HG03442 (cell line): ENCODE data around the gene NALCN.

Experiments
- ATAC-seq: cut with Tn5 transposase; IDR thresholded peaks from one replicate; pipeline ENCODE4 v1.9.1; 2021; ENCODE audit warnings: mild to moderate bottlenecking, moderate library complexity; ENCODE audit not compliant: unreplicated experiment

NALCN gene

DNA sequence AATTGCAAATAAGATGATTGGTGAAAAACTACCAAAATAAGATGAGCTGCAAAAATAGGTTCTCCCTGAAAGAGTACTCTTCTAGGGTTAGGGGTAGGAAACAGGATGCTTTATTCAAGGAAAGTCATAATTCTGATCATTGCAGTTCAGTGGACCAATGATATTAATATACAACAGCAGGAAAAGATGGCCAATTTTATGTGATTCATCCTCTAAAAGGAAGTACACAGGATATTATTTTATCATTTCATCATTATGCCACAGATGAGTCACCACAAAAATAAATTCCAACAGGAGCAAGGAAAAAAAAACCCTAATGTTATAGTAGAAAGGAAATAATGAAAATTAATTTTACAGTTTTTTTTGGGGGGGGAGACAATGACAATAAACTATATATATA lies 205.0 kb downstream of the NALCN start:
- ATAC-seq, result no peak

DNA sequence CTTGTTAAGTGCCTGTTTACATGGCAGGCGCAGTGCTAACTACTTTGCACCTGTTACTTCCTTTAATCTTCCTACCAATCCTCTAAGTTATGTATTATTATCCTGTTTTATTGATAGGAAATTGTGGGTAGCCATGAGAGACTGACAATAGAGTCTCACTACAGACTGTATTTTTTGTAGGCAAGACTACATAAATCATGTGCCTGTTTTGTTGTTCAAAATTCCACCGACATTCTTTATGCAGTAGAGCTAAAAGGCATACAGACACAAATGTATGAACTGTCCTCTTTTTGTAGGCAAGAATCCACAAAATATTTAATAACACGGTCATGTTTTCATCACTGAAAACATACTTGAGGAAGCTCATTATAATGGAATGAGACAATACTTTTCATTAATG lies 205.5 kb downstream of the NALCN start:
- no peak for ATAC-seq

DNA sequence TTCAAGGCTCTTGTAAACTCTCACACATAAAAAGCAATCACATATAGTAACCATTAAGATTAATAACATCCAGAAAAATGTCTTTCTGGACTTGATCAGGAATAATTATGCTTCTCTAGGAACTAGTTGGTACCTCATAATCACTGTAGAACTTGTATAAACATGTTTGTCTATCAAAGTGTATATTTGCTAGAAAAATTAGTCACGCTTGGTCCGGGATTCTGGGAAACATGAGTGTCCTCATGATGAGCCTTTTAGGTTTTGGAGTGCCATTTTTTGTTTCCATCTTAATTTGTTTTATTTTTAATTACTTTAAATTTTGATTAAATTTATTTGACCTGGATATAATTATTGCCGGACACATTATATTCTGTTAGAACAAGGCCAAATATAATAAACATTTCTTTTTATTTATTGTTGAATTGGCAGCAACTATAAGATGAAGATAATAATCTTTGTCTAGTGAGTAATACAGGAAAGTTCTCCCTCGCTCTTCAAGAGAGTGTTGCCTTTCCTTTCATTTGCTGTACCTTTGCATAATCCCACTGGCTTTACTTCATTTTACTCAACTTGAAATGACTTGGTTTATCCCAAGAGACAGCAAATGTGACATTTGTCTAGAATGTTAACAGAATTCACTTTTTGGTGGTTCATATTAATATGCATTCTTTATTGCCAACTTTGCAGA lies 207.0 kb downstream of the NALCN start:
- ATAC-seq, result no peak

DNA sequence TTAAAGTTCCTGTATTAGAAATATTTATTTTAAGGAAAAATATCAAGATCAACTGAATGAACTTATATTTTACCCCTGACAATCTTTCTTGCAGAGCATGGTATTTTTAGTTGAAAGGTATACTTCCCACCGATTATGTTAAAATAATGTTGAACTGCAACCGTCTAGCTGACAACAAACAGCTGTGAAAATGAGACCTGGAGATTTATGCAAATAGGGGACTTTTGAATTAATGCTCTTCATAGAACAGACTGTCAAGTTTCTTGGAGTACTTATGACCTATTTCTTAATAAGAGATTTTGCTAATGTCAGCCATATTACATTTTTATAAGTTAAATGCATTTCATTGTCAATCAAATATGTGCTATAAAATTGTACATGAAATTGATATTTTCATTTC lies 210.9 kb downstream of the NALCN start:
- no peak for ATAC-seq

DNA sequence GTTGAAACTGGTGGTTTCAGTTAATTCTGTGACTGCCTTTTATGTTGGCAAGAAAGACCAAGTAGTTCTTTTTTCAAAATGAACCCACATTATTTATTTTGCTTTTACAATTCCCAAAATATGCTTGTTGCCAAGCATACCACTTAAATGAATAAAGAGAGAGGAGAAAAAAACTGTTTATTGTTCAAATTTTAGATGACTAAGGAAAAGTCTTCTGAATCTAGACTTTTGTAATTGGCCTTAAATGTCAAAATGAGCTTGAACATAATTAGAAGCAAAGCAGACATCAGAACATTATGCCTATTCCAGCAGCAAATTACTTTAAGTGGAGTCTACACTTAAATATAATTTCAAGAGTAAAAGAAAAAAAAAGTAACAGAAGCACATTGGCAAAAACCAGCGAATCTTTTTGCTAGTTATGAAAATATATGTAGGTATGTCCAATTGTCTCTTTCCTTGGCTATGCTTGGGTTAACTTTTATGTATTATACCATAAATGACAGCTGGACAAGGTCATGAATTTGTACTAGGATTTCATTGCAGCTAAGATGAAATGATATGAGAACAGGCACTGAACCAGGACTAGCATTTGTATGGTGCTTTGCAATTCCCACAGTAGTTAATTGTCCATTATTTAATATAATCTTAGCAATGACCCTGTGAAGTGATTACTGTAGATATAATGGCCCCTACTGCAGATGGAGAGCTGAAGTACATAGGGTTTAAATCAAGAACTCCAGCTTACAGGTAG lies 211.9 kb downstream of the NALCN start:
- no peak for ATAC-seq

DNA sequence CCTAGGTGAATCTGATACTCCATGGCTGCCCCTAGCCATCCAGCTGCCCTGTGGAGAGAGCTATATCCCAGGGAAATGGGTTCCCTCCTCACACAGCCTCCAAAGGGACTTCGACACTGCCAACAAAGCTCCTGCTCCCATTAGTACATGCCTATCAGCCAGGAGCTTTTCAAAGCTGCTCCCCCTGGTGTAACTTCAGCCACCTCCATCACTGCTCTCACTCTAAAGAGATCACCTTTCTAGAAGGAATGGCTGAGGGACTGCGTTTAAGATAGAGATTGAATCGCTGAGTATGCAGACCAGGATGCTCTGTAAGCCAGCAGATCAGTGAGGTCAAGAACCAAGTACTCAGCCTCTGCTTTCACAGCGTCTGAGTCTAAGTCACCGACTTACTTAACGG lies 213.7 kb downstream of the NALCN start:
- no peak for ATAC-seq

DNA sequence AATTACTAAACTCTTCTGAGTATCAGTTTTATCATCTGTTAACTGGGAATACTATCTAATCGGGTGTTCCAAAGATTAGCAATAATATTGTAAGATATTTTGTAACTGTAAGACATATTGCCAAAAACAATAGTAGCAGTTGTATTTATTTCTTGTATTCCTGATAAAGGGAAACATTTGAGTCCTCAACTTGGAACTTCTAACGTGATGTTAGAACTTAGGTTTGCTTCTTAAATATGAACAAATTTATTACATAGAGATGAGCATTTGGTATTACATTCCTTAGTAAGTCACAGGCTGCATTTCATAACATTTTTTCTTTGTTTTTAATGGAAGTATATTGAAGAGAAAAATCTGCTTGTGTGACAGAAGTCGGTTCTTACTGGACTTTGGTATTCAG lies 225.3 kb downstream of the NALCN start:
- ATAC-seq, result no peak

DNA sequence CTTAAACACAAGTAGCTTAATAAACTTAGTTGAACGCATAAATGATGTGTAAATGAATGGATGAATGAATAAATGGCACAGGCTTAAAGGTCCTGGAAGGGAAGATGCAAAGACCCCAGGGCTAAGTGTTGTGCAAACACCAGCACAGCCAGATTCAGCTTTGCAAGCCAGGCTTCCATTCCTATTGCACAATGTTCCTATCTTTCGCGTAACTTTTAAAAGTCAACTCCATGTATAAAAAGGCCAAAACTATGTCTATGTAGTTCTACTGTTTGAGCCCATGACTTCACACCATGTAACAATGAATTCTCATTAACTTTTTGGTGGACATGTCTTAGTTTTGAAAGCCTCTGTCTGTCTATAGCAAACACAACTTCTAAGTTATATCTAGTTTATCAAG lies 226.0 kb downstream of the NALCN start:
- no peak for ATAC-seq

DNA sequence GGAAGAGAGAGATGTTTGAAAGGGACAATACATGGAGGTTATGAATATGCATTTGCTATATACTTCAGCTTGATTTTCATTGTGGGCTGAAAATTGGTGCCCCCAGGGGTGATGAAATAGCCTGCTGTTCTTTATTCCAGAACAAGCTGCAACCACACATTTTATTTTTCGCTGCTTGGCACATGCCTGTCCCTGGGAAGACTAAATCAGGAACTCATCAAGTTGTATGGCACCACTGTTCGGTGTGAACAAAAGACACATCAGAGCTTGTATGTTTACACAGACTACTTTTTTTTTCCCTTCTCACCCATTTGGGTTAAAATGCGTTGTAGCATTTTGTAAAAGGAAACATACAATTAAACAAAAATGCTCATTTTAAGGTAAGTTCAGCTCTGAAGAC lies 230.7 kb downstream of the NALCN start:
- ATAC-seq, result no peak

DNA sequence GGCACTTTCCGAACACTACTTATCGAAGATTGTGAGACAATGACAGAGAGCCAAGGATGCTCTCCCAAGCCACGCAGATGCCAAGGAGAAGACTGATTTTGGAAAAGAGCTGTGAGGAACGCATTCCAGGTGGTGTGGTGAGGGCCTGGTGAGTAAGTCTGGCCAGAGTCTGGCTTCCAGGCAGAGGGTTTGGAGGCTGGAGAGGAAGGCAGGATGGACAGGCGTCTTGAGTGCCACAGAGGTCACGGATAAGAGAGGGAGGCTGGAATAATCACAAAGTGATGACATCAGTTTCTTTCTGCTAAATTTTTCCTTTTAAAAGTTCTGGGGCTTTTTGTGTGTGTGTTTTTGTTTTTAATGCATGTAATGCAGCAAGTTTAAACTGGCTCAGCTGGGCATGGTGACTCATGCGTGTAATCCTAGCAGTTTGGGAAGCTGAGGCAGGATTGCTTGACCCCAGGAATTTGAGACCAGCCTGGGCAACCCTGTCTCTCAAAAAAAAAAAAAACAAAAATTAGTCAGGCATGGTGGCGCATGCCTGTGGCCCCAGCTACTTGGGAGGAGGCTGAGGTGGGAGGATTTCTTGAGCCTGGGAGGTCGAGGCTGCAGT lies 235.1 kb downstream of the NALCN start:
- no peak for ATAC-seq

DNA sequence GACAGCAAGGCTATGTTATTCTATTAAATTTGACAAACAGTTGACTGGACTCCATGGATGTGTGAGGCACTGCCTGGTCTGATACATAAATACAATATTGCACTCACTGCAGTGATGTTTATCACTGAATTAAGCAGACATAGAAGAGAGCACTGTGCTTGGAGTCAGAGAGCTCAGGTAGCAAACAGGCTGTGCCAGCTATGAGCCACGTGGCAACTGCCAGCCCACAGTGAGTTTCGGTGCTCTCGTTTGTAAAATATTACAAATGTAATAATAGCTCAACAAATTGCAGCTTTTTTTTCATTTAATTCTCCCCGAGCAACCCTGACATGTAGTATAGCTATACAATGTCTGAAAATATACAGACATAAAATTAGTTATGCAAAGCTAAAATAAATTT lies 237.3 kb downstream of the NALCN start:
- ATAC-seq, result no peak

DNA sequence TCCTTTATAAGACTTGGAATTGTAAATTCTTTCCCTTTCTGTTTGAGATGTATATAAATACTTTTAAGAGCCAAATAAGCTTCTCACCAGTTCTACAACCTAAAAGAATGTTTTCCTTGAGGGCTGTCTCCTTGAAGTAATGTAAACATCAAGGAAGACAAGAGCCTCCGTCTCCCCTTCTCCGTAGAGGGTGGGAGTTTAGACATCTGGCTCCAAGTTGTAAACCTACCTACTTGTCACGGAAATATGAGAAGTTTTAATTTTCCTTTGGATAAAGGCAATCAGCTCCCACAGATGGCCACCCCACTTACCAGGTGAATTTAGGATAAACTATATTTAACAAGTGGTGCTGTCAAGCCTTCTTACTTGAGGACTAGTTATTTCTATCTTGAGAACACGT lies 237.9 kb downstream of the NALCN start:
- ATAC-seq, result no peak

DNA sequence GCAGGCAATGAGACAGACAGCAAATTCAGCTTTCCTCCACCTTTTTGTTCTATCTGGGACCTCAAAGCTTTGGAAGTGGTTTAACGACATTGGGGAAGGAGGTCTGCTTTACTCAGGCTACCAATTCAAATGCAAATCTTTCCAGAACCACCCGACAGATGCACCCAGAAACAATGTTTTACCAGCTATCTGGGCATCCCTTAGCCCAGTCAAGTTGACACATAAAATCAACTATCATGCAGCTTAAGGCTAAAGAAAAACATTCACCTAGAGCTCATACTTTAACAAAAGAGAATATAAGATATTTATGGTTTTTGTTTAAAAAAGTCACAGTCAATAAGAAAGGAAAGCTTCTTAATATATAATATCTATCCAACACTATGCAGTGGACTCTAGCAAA lies 246.0 kb downstream of the NALCN start:
- ATAC-seq, result no peak

DNA sequence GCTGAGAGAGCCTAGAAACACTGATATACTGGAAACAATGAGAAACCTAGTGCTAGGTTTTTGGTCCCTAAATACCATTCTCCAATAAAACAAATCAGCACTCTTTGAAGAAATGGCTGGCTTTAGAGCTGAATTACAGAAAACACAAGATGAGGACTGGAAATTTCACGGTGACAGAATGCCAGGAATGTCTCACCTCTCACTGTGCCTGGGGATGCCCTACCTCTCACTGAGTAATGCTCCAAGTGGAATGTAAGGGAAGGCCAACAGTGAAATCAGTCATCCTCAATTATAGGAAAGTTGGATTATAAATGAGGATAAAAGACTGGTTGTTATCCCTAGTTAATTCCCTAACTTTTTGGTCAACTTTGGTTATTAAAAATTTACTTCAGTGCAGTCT lies 259.0 kb downstream of the NALCN start:
- ATAC-seq, result no peak

DNA sequence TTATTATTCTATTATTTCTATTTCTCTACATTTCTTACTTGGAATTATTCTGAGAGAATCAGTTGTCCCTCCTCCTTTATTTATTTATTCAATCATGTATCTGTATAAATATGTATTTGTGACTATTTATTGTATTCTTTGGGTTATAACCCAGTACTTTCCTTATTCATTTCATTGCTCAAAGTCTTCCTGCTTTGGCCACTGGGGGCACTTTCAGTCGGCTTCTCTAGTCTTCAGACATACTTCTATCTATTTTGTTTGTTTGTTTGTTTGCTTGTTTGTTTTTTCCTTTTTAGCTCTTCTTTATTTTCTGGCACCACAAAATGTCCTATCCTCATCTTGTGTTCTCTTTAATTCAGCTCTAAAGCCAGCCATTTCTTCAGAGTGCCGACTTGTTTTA lies 260.4 kb downstream of the NALCN start:
- ATAC-seq, result no peak

DNA sequence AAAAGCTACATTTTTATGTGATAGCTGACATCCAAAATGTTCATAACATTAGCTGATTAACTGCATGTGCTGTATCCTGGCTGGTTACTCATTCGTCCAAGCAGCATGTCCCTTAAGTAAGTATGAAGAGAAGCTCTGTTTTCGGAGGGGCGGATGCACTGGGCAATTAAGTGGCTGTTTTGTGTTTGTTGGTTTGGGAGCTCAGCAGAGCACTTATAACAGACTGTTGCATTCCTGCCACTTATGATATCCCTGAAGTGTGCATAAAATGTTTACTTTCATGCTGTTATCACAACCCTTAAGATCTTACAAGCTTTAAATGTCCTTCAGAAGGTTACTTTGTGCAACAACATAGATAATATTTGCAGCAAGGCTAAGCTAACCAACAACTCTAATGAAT lies 264.1 kb downstream of the NALCN start:
- no peak for ATAC-seq

DNA sequence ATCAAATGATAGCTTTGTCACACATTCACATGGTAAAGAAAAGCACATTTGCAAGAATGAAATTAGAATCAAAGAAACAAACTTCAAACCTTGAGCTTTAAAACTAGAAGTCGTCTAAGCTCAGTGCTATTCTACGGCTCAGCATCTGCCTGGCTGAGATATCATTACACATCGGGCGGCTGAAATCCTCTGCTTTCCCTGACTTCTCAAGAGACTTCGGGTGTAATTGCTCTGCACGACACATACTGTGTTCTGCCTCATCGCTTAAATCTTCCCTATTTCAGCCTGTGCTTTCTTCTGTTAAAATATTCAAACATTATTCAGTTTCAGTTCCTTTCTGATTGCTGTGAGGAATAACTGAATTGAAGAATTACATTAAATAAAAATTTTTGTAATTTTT lies 265.3 kb downstream of the NALCN start:
- no peak for ATAC-seq

DNA sequence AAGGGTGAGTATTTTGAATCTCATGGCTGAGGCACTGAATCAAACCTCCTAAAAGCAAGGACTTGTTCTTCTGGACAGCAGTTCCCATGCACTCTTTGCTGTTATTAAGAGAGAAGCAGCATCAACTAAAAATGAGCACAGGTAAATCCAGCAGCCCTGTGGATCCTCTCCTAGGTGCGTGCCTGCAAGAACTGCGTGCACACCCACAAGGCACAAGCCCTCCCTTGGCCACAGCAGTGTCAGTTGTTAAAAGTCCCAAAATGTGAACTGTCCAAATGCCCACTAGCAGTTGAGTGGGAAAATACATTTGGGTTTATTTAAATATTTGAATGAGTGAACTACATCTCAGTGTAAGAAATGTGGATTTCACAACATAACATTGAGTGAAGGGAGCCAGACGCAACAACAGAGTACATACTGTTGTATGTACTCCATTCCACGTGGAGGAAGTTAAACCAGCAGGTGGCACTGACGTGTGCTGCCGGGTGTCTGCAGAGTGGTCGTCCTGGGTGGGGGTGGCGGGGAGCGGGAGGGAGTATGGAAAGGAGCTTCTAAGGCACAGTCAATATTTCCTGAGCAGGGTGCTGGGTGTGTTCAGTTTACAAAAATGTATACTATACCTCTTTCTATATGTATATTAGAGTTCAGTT lies 266.4 kb downstream of the NALCN start:
- no peak for ATAC-seq

DNA sequence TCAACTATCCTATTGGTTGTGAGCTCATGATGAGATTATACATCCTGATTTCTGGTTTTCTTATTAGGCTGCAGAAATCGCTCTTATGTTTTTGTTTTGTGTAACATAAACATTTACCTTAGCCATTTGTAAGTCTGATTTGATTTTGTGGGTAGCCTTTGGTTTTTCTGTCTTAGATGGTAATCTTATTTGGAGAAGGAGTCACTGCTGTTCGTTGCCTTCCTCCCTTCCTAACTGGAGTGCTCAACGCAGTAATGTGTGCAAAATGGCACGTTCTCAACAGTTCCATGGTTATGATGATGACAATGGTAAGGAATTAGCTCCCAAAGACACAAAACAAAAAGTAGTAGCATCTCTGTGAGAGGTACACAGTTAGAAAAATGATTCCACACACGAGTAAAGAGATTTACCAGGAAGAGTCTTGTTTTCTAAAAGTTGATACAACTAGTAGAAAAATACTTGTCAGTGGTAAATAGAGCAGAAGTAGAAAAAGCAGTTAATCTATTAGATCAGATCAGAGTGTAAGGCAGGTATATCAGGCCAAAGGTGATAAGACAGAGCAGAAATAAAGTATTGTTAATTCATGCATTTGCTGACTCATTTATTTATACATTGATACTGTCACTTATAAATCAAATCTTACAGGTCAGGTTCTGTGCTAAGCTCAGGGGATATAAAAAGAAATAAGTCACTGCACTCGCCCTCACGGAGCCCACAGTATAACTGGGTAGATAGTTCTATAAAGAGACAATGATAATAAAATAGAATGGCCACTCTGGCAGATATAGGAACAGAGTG lies 270.0 kb downstream of the NALCN start:
- ATAC-seq, result no peak

DNA sequence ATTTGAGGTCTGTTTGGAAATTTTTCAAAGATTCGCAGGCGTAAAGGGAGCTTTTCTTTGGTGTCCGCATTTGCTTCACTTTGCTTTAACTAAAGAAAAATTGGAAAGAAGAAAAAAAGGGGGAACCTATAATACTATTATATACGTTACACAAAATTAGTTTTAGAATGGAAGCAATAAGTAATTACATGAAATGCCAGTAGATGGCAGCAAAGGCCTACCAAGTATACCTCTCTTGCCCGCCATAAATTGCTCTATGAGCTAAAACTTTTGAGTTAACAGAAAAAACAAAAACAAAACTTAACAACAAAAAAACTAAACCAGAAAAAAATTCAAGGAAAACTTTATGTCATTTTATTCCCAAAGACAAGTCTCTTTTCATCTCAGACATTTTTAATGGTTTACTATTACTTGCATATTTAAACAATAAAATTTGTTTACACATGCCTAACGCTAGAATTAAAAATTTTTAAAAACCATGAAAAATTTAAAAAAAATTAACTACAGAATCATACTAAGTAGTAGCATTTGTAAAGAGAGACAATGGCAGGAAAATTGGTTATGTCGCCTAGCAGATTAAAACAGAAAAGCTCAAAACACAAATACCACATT lies 271.4 kb downstream of the NALCN start:
- ATAC-seq, result peak; percentile 76

DNA sequence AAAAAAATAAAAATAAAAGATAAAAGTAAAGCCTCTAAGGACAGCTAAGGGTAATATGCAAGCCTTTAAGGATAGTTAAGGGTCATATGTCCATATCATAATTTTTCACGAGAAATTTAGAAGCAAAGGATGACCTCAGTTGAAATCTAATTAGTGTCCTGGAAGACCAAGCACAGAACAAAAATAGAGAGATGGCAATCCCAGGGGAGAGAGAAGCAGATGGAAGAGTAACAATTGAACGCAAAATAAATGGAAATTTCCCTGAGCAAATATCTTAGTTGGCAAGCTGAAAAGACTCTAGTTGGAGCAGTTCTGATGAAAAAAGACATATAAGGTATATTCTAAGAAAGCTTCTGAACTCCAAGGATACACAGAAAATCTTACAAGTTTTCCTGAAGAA lies 275.4 kb downstream of the NALCN start:
- no peak for ATAC-seq
